ELR (cell line): ENCODE results near the gene MAD1L1.

Source experiments
- DNase-seq: peaks from one replicate; pipeline ENCODE4 v3.0.0-alpha.2; 2015; ENCODE audit warnings: low read depth

MAD1L1 gene

GRCh38 chr7:2156756-2157472 lies 75.8 kb downstream of the MAD1L1 start:
- no peak for DNase-seq

- no peak for DNase-seq
Observed at GRCh38 chr7:2154831-2155230, 77.9 kb downstream of the MAD1L1 start.

- no peak for DNase-seq
Observed at GRCh38 chr7:2154121-2154520, 78.6 kb downstream of the MAD1L1 start.

GRCh38 chr7:2152646-2153045 lies 80.1 kb downstream of the MAD1L1 start:
- DNase-seq = no peak

GRCh38 chr7:2151801-2152612 lies 80.7 kb downstream of the MAD1L1 start:
- DNase-seq = no peak

- DNase-seq = no peak
Observed at GRCh38 chr7:2151237-2151636, 81.5 kb downstream of the MAD1L1 start.

GRCh38 chr7:2150445-2150815 lies 82.3 kb downstream of the MAD1L1 start:
- no peak for DNase-seq

GRCh38 chr7:2149672-2150444 lies 82.9 kb downstream of the MAD1L1 start:
- DNase-seq = no peak

- DNase-seq = no peak
Observed at GRCh38 chr7:2148814-2149213, 83.9 kb downstream of the MAD1L1 start.

- no peak for DNase-seq
Observed at GRCh38 chr7:2148189-2148588, 84.6 kb downstream of the MAD1L1 start.

GRCh38 chr7:2146676-2147472 lies 85.9 kb downstream of the MAD1L1 start:
- no peak for DNase-seq

- DNase-seq = no peak
Observed at GRCh38 chr7:2145835-2146580, 86.7 kb downstream of the MAD1L1 start.

GRCh38 chr7:2144926-2145325 lies 87.8 kb downstream of the MAD1L1 start:
- no peak for DNase-seq

- DNase-seq = no peak
Observed at GRCh38 chr7:2143981-2144595, 88.7 kb downstream of the MAD1L1 start.

GRCh38 chr7:2143450-2143849 lies 89.3 kb downstream of the MAD1L1 start:
- no peak for DNase-seq

GRCh38 chr7:2142386-2142785 lies 90.4 kb downstream of the MAD1L1 start:
- DNase-seq = no peak

GRCh38 chr7:2141651-2142050 lies 91.1 kb downstream of the MAD1L1 start:
- no peak for DNase-seq

- no peak for DNase-seq
Observed at GRCh38 chr7:2141021-2141410, 91.7 kb downstream of the MAD1L1 start.

- no peak for DNase-seq
Observed at GRCh38 chr7:2140216-2141020, 92.3 kb downstream of the MAD1L1 start.
